GM19240 (cell line): Measurements from ENCODE around the gene PDLIM5.
"Not testable (repeated sequence)": the region's sequence is repeated elsewhere in the genome, so short reads cannot be mapped to it uniquely, and the experiment has no call there.

Experiments used
- DNase-seq: peaks from one replicate; pipeline ENCODE4 v3.0.0; 2011; ENCODE audit warnings: low spot score; ENCODE audit not compliant: insufficient read length

PDLIM5 gene

GRCh38 chr4:94527556-94528233 is 76.0 kb downstream of the PDLIM5 start:
- DNase-seq = no peak

GRCh38 chr4:94528792-94529451 is 77.2 kb downstream of the PDLIM5 start:
- no peak for DNase-seq

GRCh38 chr4:94530073-94530472 is 78.3 kb downstream of the PDLIM5 start:
- no peak for DNase-seq

GRCh38 chr4:94531991-94532789 is 80.4 kb downstream of the PDLIM5 start:
- no peak for DNase-seq

GRCh38 chr4:94533405-94534223 is 81.9 kb downstream of the PDLIM5 start:
- DNase-seq = no peak

GRCh38 chr4:94534401-94535312 is 82.9 kb downstream of the PDLIM5 start:
- DNase-seq = no peak

GRCh38 chr4:94536049-94536448 is 84.3 kb downstream of the PDLIM5 start:
- no peak for DNase-seq

- no peak for DNase-seq
These were observed 85.1 kb downstream of the PDLIM5 start for GRCh38 chr4:94536649-94537469.

- DNase-seq = no peak
These were observed 86.3 kb downstream of the PDLIM5 start for GRCh38 chr4:94537921-94538628.

GRCh38 chr4:94540476-94540875 is 88.7 kb downstream of the PDLIM5 start:
- DNase-seq = no peak

GRCh38 chr4:94544811-94545210 is 93.1 kb downstream of the PDLIM5 start:
- DNase-seq = no peak

- DNase-seq = no peak
These were observed 93.6 kb downstream of the PDLIM5 start for GRCh38 chr4:94545296-94545695.

GRCh38 chr4:94546949-94547348 is 95.2 kb downstream of the PDLIM5 start:
- DNase-seq = no peak

- DNase-seq = no peak
These were observed 96.8 kb downstream of the PDLIM5 start for GRCh38 chr4:94548571-94548970.

- no peak for DNase-seq
These were observed 98.6 kb downstream of the PDLIM5 start for GRCh38 chr4:94550352-94550751.

- DNase-seq = no peak
These were observed 99.1 kb downstream of the PDLIM5 start for GRCh38 chr4:94550851-94551250.

GRCh38 chr4:94551643-94552564 is 100.2 kb downstream of the PDLIM5 start:
- no peak for DNase-seq

- not testable (repeated sequence) for DNase-seq
These were observed 104.3 kb downstream of the PDLIM5 start for GRCh38 chr4:94556047-94556446.
